HEK293 (cell line): Measurements from ENCODE around the gene CNPPD1.

Experiments
- CTCF ChIP-seq: fragments of 450-650 bp; formaldehyde crosslinking; IDR thresholded peaks from 2 replicates; pipeline ENCODE4 v1.5.1; 2016; ENCODE audit warnings: missing biosample characterization, missing genetic modification characterization
- HIC1 ChIP-seq: fragments of 450-650 bp; formaldehyde crosslinking; IDR thresholded peaks from 2 replicates; pipeline ENCODE4 v1.5.1; 2016; ENCODE audit warnings: missing biosample characterization, missing genetic modification characterization
- HOXA7 ChIP-seq: sonication (generic); formaldehyde crosslinking; IDR thresholded peaks from 2 replicates; pipeline ENCODE4 v1.8.1; 2022; ENCODE audit warnings: missing genetic modification reagents, borderline replicate concordance
- KLF7 ChIP-seq: fragments of 450-650 bp; formaldehyde crosslinking; IDR thresholded peaks from 2 replicates; pipeline ENCODE4 v1.5.1; 2016; ENCODE audit warnings: missing biosample characterization, missing genetic modification characterization, borderline replicate concordance
- MEIS1 ChIP-seq: sonication (generic); formaldehyde crosslinking; IDR thresholded peaks from 2 replicates; pipeline ENCODE4 v1.8.1; 2022; ENCODE audit warnings: missing genetic modification reagents, mild to moderate bottlenecking, borderline replicate concordance
- ZNF10 ChIP-seq: fragments of 450-650 bp; formaldehyde crosslinking; IDR thresholded peaks from 2 replicates; pipeline ENCODE4 v1.5.1; 2017; ENCODE audit warnings: missing biosample characterization, missing genetic modification characterization

GRCh38 chr2:219149667-219150066 lies 27.1 kb downstream of the CNPPD1 start:
- TF ChIP-seq MEIS1 (no peak), CTCF (no peak), HOXA7 (no peak), KLF7 (tag by site-specific recombination) (no peak), ZNF10 (tag by site-specific recombination) (no peak), HIC1 (tag by site-specific recombination) (no peak)
